HK-2 (cell line): Measurements from ENCODE around the gene SMS.

Experiments used
- DNase-seq: peaks from one replicate; pipeline ENCODE4 v3.0.0-alpha.2; 2018; ENCODE audit not compliant: unreplicated experiment

The SMS gene

GRCh38 chrX:21982311-21982710 lies 41.8 kb downstream of the SMS start:
- DNase-seq: no peak

GRCh38 chrX:21985332-21985777 lies 44.8 kb downstream of the SMS start:
- DNase-seq: peak; percentile 54

- DNase-seq: no peak
Measured at GRCh38 chrX:21986596-21986995, 46.1 kb downstream of the SMS start.

- no peak for DNase-seq
Measured at GRCh38 chrX:21989384-21989783, 48.9 kb downstream of the SMS start.

GRCh38 chrX:21990832-21991231 lies 50.3 kb downstream of the SMS start:
- no peak for DNase-seq

- no peak for DNase-seq
Measured at GRCh38 chrX:21991504-21991903, 51.0 kb downstream of the SMS start.

GRCh38 chrX:21993265-21993664 lies 52.8 kb downstream of the SMS start:
- no peak for DNase-seq

- no peak for DNase-seq
Measured at GRCh38 chrX:21996872-21997455, 56.5 kb downstream of the SMS start.

GRCh38 chrX:21998037-21998436 lies 57.5 kb downstream of the SMS start:
- no peak for DNase-seq

GRCh38 chrX:22004866-22005265 lies 64.4 kb downstream of the SMS start:
- no peak for DNase-seq

- DNase-seq: no peak
Measured at GRCh38 chrX:22012051-22012450, 71.5 kb downstream of the SMS start.

GRCh38 chrX:22012931-22013330 lies 72.4 kb downstream of the SMS start:
- no peak for DNase-seq

- DNase-seq: no peak
Measured at GRCh38 chrX:22015139-22015750, 74.7 kb downstream of the SMS start.

- no peak for DNase-seq
Measured at GRCh38 chrX:22021751-22022324, 81.3 kb downstream of the SMS start.

- DNase-seq: no peak
Measured at GRCh38 chrX:22024577-22024976, 84.1 kb downstream of the SMS start.

GRCh38 chrX:22025751-22026150 lies 85.2 kb downstream of the SMS start:
- DNase-seq: no peak

GRCh38 chrX:22026731-22027130 lies 86.2 kb downstream of the SMS start:
- DNase-seq: no peak

GRCh38 chrX:22032084-22032483 lies 91.6 kb downstream of the SMS start, which contains the start of gene PHEX:
Gene PHEX (plus strand): TSS chrX:22032325. CDS start chrX:22033006, 681 bp downstream.
- no peak for DNase-seq

- no peak for DNase-seq
Measured at GRCh38 chrX:22032506-22032905, 92.0 kb downstream of the SMS start.

GRCh38 chrX:22033818-22034217 lies 93.3 kb downstream of the SMS start:
- no peak for DNase-seq

- DNase-seq: no peak
Measured at GRCh38 chrX:22035236-22035635, 94.7 kb downstream of the SMS start.

- DNase-seq: no peak
Measured at GRCh38 chrX:22037225-22037624, 96.7 kb downstream of the SMS start.

GRCh38 chrX:22037911-22038537 lies 97.5 kb downstream of the SMS start:
- DNase-seq: no peak
